HepG2 (cell line): ENCODE measurements around the gene DGCR8. TPM values are rescaled to one million over a fixed set of nuclear protein-coding genes. Genes with fewer than 3 reads are reported as not detected.

Experiments used
- BRF2 ChIP-seq: sonication (generic); formaldehyde crosslinking; IDR thresholded peaks from 2 replicates; pipeline ENCODE4 v1.8.1; 2022; ENCODE audit warnings: mild to moderate bottlenecking, missing genetic modification reagents
- CBX1 ChIP-seq: IDR thresholded peaks from one replicate; pipeline ENCODE4 v1.6.1; 2016; ENCODE audit warnings: antibody characterized with exemption, low read depth
- HNRNPL ChIP-seq: fragments of 200-400 bp; formaldehyde crosslinking; IDR thresholded peaks from 2 replicates; pipeline ENCODE4 v1.6.1; 2017; ENCODE audit warnings: mild to moderate bottlenecking, low read depth, low read length
- HOXA5 ChIP-seq: sonication (generic); formaldehyde crosslinking; IDR thresholded peaks from 2 replicates; pipeline ENCODE4 v1.4.0; 2020; ENCODE audit warnings: missing genetic modification reagents
- MYPOP ChIP-seq: sonication (generic); formaldehyde crosslinking; IDR thresholded peaks from 2 replicates; pipeline ENCODE4 v1.8.1; 2023; ENCODE audit warnings: mild to moderate bottlenecking, moderate library complexity, missing genetic modification reagents
- POGZ ChIP-seq: sonication (generic); formaldehyde crosslinking; IDR thresholded peaks from 2 replicates; pipeline ENCODE4 v1.4.0; 2020; ENCODE audit warnings: mild to moderate bottlenecking, missing genetic modification reagents
- RARA ChIP-seq: IDR thresholded peaks from 2 replicates; pipeline ENCODE4 v1.6.1; 2016; ENCODE audit warnings: missing genetic modification reagents, missing compliant biosample characterization
- TMF1 ChIP-seq: sonication (generic); formaldehyde crosslinking; IDR thresholded peaks from 2 replicates; pipeline ENCODE4 v1.8.1; 2022; ENCODE audit warnings: low read depth, missing genetic modification reagents
- ZBTB42 ChIP-seq: sonication (generic); formaldehyde crosslinking; IDR thresholded peaks from 2 replicates; pipeline ENCODE4 v1.5.0; 2020; ENCODE audit warnings: mild to moderate bottlenecking, missing genetic modification reagents
- ZC3H13 ChIP-seq: sonication (generic); formaldehyde crosslinking; IDR thresholded peaks from 2 replicates; pipeline ENCODE4 v1.8.1; 2023; ENCODE audit warnings: mild to moderate bottlenecking, missing genetic modification reagents, moderate library complexity
- ZNF101 ChIP-seq: sonication (generic); formaldehyde crosslinking; IDR thresholded peaks from 2 replicates; pipeline ENCODE4 v1.4.0; 2020; ENCODE audit warnings: mild to moderate bottlenecking, low read depth, missing genetic modification reagents, borderline replicate concordance
- ZNF263 ChIP-seq: sonication (generic); formaldehyde crosslinking; IDR thresholded peaks from 2 replicates; pipeline ENCODE4 v1.4.0; 2020; ENCODE audit warnings: missing genetic modification reagents
- ZNF331 ChIP-seq: sonication (generic); formaldehyde crosslinking; IDR thresholded peaks from 2 replicates; pipeline ENCODE4 v1.4.0; 2020; ENCODE audit warnings: missing genetic modification reagents
- ZNF552 ChIP-seq: sonication (generic); formaldehyde crosslinking; IDR thresholded peaks from 2 replicates; pipeline ENCODE4 v1.9.0; 2022; ENCODE audit warnings: missing genetic modification reagents, mild to moderate bottlenecking, borderline replicate concordance
- ZNF615 ChIP-seq: sonication (generic); formaldehyde crosslinking; IDR thresholded peaks from 2 replicates; pipeline ENCODE4 v1.5.0; 2020; ENCODE audit warnings: mild to moderate bottlenecking, missing genetic modification reagents, borderline replicate concordance
- ZNF670 ChIP-seq: sonication (generic); formaldehyde crosslinking; IDR thresholded peaks from 2 replicates; pipeline ENCODE4 v1.8.0; 2022; ENCODE audit warnings: mild to moderate bottlenecking, missing genetic modification reagents, borderline replicate concordance
- ZNF792 ChIP-seq: IDR thresholded peaks from 2 replicates; pipeline ENCODE4 v1.6.1; 2016
- polyA plus RNA-seq, 8 experiments: library from polyadenylated mRNA; depleted of rRNA in 3 of 8; stranded (reverse) in 7 of 8; unstranded in 1 of 8; fragments of >200 nt; fragmentation: Illumina TruSeq in 4 of 8; extraction: Trizol in 4 of 8; gene quantifications; 2 replicates each; pipeline versions ENCODE4 v1.2.1 to v1.2.3, GENCODE V29; 2011 to 2016; ENCODE audit warnings: low read depth in 4 of 8, missing spikeins in 1 of 8, mixed read lengths in 1 of 8; ENCODE audit not compliant: insufficient read depth in 1 of 8
- total RNA-seq, 5 experiments: library from RNA; depleted of rRNA; stranded (reverse); fragments of >200 nt; fragmentation: Illumina TruSeq; extraction: Trizol; gene quantifications; 2 replicates each; pipeline ENCODE4 v1.2.3, GENCODE V29; 2016; ENCODE audit warnings: low read depth in 1 of 5
- TF ChIP-seq, protein P1 (sequence below): IDR thresholded peaks from 2 replicates; pipeline ENCODE4 v1.6.1; 2016
- TF ChIP-seq, protein P2 (sequence below): sonication (generic); formaldehyde crosslinking; IDR thresholded peaks from 2 replicates; pipeline ENCODE4 v1.5.1; 2020; ENCODE audit warnings: mild to moderate bottlenecking, missing genetic modification reagents, borderline replicate concordance
- TF ChIP-seq, protein P3 (sequence below): sonication (generic); formaldehyde crosslinking; IDR thresholded peaks from 2 replicates; pipeline ENCODE4 v1.8.0; 2022; ENCODE audit warnings: missing genetic modification reagents, mild to moderate bottlenecking, borderline replicate concordance
- TF ChIP-seq, protein P4 (sequence below): sonication (generic); formaldehyde crosslinking; IDR thresholded peaks from 2 replicates; pipeline ENCODE4 v1.8.0; 2022; ENCODE audit warnings: missing genetic modification reagents, mild to moderate bottlenecking, moderate library complexity, borderline replicate concordance

DGCR8 gene
- total and polyA plus RNA-seq, 2 of the 13 experiments (the other 11 are each of a cell fraction or from before 2014, with no cell fraction given) = 10.2 to 23.2 TPM

- peak; percentile 68; the same call in 1 of the 2 replicates for TF ChIP-seq ZNF670 (CRISPR knock-in tag)
- TF ChIP-seq, protein P1, sequence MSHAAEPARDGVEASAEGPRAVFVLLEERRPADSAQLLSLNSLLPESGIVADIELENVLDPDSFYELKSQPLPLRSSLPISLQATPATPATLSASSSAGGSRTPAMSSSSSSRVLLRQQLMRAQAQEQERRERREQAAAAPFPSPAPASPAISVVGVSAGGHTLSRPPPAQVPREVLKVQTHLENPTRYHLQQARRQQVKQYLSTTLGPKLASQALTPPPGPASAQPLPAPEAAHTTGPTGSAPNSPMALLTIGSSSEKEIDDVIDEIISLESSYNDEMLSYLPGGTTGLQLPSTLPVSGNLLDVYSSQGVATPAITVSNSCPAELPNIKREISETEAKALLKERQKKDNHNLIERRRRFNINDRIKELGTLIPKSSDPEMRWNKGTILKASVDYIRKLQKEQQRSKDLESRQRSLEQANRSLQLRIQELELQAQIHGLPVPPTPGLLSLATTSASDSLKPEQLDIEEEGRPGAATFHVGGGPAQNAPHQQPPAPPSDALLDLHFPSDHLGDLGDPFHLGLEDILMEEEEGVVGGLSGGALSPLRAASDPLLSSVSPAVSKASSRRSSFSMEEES (CRISPR knock-in tag) = peak; percentile 57; the same call in 1 of the 2 replicates
- TF ChIP-seq ZNF263 (CRISPR knock-in tag) = no peak
- TF ChIP-seq ZNF101 = no peak; the same call in 1 of the 2 replicates
- peak; percentile 91 for TF ChIP-seq ZNF792 (CRISPR knock-in tag)
- 0 out of 2 replicates have a peak, but pooled peaks have one; percentile 57 for TF ChIP-seq ZBTB42 (CRISPR knock-in tag)
- no peak for TF ChIP-seq CBX1
- TF ChIP-seq ZNF331 (CRISPR knock-in tag) = peak; percentile 91
- TF ChIP-seq, protein P2, sequence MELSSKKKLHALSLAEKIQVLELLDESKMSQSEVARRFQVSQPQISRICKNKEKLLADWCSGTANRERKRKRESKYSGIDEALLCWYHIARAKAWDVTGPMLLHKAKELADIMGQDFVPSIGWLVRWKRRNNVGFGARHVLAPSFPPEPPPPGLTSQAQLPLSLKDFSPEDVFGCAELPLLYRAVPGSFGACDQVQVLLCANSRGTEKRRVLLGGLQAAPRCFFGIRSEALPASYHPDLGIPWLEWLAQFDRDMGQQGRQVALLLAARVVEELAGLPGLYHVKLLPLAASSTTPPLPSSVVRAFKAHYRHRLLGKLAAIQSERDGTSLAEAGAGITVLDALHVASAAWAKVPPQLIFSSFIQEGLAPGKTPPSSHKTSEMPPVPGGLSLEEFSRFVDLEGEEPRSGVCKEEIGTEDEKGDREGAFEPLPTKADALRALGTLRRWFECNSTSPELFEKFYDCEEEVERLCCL (CRISPR knock-in tag) = no peak
- TF ChIP-seq MYPOP (CRISPR knock-in tag) = peak; percentile 76; the same call in 1 of the 2 replicates
- peak; percentile 40; the same call in 1 of the 2 replicates for TF ChIP-seq POGZ
- TF ChIP-seq ZC3H13 (CRISPR knock-in tag) = peak; percentile 96
- TF ChIP-seq RARA (CRISPR knock-in tag) = peak; percentile 74
- no peak; the same call in 1 of the 2 replicates for TF ChIP-seq ZNF615 (CRISPR knock-in tag)
- TF ChIP-seq TMF1 = peak; percentile 93; the same call in 1 of the 2 replicates
- TF ChIP-seq, protein P3, sequence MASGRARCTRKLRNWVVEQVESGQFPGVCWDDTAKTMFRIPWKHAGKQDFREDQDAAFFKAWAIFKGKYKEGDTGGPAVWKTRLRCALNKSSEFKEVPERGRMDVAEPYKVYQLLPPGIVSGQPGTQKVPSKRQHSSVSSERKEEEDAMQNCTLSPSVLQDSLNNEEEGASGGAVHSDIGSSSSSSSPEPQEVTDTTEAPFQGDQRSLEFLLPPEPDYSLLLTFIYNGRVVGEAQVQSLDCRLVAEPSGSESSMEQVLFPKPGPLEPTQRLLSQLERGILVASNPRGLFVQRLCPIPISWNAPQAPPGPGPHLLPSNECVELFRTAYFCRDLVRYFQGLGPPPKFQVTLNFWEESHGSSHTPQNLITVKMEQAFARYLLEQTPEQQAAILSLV (CRISPR knock-in tag) = peak; percentile 89
- TF ChIP-seq BRF2 (CRISPR knock-in tag) = peak; percentile 97
- TF ChIP-seq ZNF552 = 0 out of 2 replicates have a peak, but pooled peaks have one; percentile 34
- peak; percentile 18; the same call in 1 of the 2 replicates for TF ChIP-seq HOXA5 (CRISPR knock-in tag)
- no peak for TF ChIP-seq HNRNPL
- TF ChIP-seq, protein P4, sequence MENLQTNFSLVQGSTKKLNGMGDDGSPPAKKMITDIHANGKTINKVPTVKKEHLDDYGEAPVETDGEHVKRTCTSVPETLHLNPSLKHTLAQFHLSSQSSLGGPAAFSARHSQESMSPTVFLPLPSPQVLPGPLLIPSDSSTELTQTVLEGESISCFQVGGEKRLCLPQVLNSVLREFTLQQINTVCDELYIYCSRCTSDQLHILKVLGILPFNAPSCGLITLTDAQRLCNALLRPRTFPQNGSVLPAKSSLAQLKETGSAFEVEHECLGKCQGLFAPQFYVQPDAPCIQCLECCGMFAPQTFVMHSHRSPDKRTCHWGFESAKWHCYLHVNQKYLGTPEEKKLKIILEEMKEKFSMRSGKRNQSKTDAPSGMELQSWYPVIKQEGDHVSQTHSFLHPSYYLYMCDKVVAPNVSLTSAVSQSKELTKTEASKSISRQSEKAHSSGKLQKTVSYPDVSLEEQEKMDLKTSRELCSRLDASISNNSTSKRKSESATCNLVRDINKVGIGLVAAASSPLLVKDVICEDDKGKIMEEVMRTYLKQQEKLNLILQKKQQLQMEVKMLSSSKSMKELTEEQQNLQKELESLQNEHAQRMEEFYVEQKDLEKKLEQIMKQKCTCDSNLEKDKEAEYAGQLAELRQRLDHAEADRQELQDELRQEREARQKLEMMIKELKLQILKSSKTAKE (CRISPR knock-in tag) = peak; percentile 77; the same call in 1 of the 2 replicates
These were observed 37.1 kb downstream of the DGCR8 start, which contains the start of gene TRMT2A (continued) for GRCh38 chr22:20116951-20117632.
